GM18498 (cell line): Measurements from ENCODE around the gene NMUR1.

Experiments used
- ATAC-seq: cut with Tn5 transposase; IDR thresholded peaks from one replicate; pipeline ENCODE4 v1.9.1; 2021; ENCODE audit warnings: mild to moderate bottlenecking, moderate library complexity; ENCODE audit not compliant: unreplicated experiment

NMUR1 gene

DNA sequence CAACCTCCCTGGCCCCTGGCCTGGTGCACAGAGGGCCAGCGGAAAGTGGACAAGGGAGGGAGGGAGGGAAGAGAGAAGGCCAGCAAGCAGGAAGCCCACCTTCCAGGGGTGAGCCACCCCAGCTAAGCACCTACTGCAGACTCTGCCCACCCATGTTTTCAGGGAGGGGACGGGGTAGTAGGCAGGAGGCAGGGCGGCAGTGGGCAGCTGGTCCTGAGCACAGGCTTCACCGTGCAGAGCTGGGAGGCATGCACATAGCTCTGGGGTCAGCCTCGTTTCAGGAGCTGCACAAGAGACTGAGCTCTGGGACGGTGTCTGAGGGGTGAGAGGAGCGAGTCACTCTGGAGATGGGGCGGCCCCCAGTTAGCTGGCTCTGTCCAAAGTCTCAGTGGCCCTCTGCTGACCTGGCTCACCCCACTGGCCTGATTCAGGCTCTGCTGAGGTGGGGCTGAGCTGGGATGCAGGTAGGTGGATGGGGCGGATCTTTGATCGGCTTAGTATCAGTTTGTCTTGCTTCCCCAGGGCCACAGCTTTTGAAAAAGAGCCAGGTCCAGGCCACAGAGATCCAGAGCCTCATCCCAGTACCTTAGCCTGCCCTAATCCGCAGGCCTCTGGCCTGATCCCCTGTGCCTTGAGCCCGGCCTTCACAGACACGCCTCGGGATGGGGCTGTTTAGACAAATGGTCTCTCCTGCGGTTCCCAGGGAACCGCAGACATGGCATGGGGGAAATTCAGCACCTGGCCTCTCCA is 3.7 kb downstream of the NMUR1 start:
- ATAC-seq = no peak

DNA sequence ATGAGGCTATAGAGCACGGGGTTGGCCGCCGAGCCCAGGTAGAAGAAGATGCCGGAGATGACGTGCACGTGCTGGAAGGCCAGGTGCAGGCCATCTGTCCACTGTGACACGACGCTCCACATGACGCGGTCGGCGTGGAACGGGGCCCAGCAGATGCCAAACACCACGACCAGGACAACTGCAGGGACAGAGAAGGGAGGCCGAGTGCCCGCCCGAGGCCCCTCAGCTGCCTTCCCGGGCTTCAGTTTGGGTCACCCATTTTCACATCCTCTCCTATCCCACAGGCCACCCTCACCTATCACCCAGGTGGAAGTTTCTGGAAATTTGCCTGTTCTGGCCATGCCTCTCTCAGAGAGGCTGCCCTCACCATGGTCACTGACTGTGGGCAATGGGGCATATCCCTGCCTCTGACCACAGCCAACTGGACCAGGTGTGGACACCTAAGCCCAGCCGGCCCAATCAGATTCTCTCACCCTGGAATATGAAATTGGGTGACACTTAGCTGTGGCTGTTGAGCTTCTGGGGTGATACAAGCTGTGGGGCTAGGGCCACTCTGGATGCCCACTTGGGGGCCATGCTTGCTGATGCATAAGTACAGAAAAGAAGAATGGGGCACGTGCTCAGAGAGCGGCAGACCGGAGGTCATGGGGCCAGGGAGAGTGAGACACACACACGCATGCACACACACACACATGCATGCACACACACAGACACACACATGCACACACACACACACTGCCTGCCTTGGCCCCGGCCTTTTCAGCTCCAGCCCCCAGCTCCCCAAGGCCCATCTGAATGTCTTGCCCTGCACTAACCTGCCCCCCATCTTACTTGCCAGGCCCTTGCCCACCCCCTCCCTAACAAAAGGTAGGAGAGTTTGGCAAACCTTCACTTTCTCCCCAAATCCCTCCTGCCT is 4.7 kb downstream of the NMUR1 start:
- no peak for ATAC-seq

DNA sequence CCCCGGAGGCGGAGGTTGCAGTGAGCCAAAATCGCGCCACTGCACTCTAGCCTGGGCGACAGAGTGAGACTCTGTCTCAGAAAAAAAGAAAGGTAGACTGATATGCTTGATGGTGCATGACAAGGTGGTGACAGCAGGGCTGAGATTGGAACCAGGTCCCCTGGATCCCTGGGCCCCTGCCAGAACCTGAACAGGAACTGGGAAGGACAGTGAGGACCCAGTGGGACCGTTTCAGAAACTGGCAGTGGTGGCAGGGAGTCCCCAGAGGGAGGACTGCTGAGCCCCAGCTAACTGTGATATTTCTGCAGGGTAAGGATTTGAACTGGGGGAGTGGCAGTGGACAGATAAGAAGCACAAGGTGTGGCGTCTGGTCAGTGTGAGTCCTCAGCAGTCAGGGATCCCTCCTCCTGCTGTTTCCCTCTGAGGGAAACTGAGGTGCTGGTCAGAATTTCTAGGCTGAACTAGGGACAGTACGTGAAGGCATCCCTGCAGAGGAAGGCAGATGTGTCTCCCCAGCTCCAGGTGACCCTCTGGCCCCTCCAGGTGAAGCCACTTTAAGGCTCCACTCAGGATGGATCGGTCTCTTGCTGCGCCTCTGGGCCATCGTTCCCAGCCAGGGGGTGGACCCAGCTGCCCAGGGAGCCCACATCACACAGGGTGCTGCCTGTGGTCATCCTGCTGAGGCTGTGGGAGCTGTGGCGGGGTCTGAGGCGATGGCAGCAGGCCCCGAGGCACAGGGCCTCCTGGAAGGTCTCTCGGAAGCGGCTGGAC is 5.6 kb downstream of the NMUR1 start:
- no peak for ATAC-seq

DNA sequence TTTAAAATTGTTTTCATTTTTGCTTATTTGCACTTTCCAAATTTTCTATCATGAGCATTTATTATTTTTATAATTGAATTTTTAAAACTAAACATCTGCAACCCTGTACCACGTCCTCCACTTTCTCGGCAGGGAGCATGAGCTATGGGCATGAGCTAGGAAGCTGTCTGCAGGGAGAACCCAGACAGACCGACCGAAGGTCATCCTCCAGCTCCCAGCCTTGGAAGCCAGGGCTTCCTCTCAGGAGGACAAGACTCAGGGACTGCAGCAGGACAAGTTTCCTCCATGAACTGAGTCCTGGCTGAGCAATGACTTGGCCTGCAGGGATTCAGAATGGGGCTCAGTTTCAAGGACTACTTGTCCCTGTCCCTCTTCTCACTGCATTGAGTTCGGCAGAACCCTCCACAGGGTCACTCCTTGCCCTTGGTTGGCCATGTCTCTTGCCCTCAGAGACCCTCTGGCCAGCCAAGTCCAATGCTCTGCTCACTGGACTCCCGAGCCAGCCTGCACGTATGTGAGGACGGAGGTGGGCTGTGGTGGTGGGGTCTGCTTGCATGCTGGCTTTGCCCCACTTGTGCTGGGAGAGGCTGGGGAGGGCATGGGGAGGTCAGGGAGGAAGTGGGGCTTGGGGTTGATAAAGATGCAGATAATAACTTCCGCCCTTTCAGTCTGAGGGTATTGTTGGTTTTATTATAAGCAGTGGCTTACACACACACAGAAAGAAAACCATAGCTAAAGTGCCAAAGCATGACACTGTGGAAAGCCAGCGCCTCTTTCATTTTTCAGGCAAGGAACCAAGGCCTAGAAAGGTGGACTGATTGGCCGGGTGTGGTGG is 6.6 kb downstream of the NMUR1 start:
- ATAC-seq = no peak

DNA sequence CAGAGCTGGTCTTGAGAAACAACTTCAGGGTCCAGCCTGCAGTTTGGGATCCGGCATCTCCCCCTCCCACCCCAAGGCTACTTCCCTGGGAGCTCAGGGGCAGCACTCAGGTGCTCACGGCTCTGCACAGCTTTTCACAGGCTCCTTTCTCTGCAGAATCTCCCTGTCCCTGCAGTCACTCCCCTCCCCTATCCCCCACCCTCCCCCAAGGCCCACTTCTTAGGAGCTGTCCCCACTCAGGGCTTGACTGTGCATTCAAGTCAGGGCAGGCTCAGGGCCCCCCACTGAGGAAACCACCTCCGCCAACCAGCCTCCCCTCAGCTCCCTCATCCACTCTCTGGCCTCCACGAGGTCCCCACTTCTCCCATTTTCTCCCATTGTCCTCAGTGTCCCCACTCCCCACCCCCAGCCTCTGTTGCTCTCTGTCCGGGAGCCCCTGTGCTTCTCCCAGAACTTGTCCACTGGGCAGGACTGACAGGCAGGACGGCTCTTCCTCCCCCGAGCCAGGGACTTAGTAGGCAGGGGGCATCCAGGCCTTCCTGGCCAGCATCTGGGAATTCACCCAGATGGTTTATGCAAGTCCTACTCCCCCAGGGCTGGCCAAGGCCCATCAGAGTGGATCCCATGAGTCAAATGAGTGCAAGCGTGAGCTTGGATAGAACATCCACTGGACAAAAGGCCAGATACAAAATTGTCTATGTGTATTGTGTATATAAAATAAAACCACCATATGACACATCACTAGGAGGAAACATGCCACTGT is 7.6 kb downstream of the NMUR1 start:
- ATAC-seq = no peak

DNA sequence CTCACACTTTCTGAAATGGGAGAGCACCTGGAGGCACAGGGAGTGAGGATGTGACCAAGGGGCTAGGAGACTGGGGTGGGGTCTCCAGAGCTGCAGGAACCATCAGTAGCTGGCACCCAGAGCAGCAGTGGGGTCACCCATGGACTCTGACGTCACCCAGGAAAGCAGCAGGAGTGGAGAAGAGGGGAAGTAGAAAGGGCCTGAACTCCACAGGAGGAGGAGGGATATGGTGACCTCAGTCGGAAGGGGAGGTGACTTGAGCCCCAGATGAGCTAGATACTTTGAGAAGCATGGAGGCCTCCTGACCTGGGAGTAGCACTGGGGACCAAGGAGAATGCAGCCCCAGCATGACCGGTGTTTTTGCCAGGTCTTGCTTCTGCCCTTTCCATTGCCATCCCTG is 8.8 kb downstream of the NMUR1 start:
- no peak for ATAC-seq

DNA sequence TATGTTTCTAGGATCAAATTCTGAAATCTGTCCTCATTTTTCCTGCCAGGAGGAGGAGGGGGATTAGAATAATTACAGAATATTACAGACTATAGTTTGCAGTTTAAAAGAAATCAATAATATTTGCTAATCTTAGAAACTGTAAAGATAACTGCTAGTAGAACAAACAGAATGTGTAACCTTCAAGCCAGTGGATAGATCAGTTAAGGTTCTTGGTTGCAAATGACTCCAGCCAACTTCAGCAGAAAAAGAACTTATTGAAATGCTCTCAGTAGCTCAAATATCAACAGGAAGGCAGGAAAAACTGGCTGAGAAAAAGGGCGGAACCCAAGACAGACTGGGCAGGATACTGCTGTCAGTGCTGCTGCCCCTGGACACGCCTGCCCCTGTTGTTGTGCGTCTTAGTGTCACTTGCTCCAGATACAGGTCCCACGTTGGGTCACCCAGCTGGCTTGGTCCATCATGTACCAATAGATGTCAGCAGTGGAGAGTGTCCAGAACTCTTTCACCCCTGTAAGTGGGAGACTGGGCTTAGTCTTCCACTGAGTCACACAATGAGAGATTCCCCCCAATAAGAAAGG is 10.2 kb downstream of the NMUR1 start:
- ATAC-seq = no peak

DNA sequence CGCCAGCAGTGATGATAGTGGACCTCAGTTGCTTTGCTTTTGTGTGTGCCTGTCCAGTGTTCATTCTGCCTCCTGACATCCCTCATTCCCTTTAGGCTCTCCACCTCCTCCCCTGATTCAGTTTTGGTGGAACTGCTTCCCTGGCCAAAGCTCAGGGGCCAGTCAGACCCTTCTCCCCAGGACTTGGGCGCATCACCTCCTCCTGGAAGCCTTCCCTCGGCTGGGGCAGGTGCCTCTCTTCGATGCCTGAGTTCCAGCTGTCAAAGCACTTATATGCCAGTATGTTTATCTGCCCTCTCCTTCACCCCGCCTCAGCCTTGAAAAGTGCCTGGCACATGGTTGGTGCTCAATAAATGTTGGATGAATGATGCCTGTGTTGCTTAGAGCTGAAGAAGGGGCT is 11.5 kb downstream of the NMUR1 start:
- no peak for ATAC-seq

DNA sequence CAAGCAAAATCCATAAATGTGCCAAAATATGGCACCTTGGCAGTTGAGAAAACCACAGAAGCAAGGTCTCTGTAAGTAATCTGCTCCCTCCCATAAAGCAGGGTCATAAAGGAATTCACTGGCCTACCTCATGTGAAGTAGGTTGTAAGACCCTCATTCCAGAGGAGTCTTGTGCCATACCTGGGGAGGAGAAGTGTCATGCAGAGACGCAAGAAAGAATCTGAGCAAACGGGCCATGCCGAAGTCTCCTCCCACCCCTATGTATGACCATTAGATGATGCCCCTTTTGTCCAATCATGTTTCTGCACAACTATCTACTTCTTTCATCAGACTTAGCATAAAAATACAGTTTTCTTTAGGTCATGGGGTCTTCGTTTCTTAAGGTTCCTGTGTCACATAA is 14.6 kb downstream of the NMUR1 start:
- ATAC-seq = no peak

DNA sequence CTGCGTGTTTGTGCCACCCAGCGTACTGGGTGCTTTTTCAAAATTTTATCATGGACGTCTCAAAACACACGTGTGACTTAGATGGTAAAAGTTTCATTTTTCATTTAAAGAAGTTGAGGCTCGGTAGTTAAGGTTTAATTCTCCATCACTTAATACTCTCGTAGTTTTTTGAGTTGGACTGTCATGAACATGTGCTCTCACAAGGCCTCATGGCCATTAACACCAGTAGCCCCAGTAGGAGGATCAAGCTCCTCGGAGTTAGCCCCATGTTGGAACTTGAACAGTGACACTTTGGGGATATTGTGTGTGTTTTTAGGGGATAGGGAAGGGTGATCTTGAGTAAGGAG is 15.3 kb downstream of the NMUR1 start:
- no peak for ATAC-seq

DNA sequence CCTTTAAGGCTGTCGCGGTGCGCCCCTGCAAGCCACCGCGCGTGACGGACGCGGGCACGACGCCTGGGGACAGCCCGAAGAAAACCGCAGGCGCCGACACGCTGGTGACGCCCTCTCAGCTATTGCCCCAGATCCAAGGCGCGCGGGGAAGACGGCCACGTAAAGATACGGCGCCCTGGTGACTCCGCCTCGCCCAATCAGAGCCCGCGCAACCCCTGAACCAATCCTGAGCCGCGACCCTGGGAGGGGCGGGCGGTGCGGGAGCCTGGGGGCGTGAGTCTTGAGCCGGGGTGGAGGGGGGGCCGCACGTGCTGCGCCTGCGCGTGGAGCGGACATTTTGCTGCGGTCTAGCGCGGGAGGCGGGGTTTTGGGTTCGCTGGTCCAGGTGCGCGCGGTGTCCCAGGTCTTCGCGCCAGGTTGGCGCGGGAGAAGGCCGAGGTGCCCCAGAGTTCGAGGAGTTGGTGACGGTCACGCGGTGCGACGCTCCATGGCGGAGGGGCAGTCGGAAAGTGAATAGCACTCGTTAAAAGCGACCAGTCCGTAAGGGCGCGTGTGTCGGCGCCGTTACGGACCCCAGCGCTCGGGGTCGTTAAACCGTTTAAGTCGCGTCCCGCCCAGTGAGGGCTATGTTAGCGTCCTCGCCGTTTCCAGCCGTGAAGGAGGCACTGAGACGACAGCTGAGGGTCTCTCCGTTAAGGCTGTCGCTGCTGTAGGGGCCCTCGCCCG is 15.9 kb downstream of the NMUR1 start:
- peak; percentile 99 for ATAC-seq

DNA sequence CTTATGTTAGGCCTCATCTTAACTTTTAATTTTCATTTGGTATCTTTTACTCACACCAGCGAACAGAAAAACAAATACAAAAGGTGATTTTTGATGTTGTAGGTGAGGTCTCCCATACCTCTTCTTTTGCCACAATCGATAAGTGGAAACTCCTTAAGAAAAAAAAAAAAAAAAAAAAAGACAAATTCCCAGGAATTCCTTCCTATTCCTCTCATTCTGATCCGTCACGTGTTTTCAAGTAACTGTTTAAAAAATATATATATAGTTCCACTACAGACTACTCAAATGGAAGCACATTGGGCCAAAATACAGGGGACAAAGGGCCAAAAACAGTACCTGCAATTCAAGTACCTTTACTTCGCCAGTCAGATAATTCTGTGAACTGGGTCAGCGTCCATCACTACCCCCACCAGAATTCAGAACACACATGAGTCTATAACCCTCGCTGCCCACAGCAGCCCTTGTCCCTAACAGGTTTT is 16.5 kb downstream of the NMUR1 start:
- no peak for ATAC-seq

DNA sequence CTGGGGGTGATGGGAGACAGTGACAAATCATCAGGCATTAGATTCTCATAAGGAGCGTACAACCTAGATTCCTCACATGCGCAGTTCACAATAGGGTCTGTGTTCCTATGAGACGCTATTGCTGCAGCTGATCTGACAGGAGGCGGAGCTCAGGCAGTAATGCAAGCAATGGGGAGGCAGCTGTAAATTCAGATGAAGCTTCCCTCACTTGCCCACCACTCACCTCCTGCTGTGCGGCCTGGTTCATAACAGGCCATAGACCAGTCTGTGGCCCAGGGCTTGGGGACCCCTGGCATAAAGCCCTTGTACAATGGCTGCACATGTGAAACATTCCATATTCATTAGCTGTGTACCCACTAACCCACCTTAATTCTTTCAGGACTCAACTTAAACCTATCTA is 18.0 kb downstream of the NMUR1 start:
- no peak for ATAC-seq

DNA sequence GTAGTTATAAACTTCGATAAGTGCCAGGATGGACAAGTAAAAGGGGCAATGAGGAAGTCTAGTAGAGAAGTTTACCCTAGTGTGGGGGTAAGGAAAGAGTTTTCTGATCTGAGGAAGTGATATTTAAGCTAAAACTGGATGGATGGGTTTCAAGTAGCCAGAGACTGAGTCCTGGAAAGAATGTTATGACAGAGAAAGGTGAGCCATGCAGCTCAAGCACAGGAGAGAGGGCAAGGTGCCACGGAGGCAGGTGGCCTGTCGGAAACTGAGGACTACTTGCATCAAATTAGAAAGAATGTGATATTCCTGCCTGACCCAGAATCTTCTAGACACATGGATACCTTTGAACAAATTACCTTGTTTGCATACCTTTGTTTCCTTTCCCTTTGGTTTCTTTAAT is 26.5 kb downstream of the NMUR1 start:
- ATAC-seq = no peak

DNA sequence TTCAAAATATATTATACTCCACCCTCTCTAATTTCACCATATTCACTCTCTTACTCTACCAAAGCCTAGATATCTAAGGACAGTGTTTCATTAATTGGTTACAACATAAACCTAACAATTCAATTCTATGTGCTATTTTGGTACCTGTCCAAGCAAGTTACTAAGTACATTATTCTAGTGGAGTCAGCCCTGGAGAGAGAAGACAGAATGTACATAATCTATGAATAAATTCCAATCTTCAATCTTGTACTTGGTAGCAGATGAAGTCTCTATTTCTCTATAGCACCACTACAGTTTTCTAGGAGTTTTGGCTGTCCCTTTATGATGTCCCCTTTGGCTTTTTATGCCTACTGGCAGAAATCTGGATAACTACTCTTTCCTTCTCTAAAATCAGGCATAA is 27.6 kb downstream of the NMUR1 start:
- ATAC-seq = no peak

DNA sequence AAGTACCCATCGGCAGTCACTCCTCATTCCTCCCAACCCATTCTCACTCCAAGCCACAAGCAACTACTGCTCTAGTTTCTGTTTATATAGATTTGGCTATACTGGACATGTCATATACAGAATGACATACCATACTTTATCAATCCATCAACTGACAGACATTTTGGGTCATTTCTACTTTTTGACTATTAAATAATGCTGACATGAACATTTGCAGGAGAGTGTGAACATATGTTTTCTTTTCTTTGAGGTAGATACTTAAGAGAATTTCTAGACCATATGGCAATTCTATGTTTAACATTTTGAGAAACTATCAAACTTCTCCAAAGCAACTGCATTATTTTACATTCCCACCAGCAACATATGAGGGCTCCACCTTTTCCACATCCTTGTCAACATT is 32.6 kb downstream of the NMUR1 start:
- ATAC-seq = no peak

DNA sequence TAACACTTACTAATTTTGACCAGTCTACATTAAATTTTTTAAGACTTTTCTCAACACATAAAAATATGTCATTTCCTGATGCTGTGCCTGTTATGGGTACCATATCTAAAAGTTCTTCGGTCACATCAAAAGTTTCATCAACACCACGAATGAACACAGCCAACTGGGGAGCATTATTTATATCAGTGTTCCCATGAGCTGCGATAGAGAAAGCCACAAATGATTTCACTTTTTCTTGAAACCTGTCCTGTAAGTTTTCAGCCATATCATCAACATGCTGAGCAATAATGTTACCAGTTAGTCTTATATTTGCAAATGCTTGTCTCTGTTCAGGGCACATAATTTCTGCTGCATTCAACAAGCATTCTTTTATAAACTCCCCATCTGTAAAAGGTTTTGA is 35.6 kb downstream of the NMUR1 start:
- ATAC-seq = no peak

DNA sequence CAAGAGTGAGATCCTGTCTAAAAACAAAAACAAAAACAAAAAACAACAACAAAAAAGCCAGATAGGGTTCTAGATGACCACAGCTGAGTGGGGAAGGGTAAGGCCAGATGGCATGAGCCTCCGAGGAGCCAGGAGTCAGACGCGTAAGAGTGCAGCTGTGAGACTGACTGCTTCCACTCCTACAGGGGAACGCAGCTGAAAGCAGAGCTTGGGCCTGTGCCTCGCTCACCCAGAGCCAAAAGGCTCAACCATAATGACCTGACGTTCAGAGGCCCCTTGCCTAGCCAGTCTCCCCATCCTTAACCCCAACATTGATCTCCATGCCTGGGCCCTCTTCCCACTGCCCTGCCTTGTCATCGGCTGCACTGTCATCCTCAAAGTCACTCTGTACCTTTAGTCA is 39.4 kb downstream of the NMUR1 start:
- ATAC-seq = no peak

DNA sequence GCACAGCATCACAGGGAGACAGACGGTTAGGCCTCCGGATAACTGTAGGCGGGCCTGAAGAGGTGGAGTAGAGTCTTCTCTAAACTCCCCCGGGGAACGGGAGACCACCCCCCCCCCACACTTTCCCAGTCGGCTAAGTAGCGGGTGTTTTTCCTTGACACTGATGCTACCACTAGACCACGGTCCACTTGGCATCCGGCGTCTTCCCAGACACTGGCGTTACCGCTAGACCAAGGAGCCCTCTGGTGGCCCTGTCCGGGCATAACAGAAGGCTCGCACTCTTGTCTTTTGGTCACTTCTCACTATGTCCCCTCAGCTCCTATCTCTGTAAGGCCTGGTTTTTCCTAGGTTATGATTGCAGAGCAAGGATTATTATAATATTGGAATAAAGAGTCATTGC is 40.3 kb downstream of the NMUR1 start:
- ATAC-seq = no peak
